ENCODE measurements around the gene STAT1.

STAT1 gene

GRCh38 chr2:191014653-191015020 is 666 bp upstream of the STAT1 start:
- H3K9me3 ChIP-seq (ENCODE audit: low read depth, low read length), result no peaks in the 10 kb centered on the region
- peak overlapping the region; percentile 86 for H3K4me3 ChIP-seq
- TF ChIP-seq EZH2 (IDR thresholded peaks at IDR 0.05), result no peak
- TF ChIP-seq FOXP2 (optimal IDR thresholded peaks at IDR 0.05; ENCODE audit: control extremely low read depth, extremely low read length, insufficient read depth), result no peak
- TF ChIP-seq POLR2AphosphoS5 (IDR thresholded peaks at IDR 0.05; ENCODE audit: borderline replicate concordance, low read depth, low read length), result no peak
- DNase-seq (ENCODE audit: low read depth, low spot score), result no peak
- H3K36me3 ChIP-seq (ENCODE audit: insufficient read depth, low read length), result 0 out of 2 replicates have a peak, but pooled peaks cover 3% of the 10 kb centered on the region
- H3K27ac ChIP-seq, result peak overlapping the region; percentile 74; the same call in 1 of the 2 replicates
- H3K9ac ChIP-seq (ENCODE audit: insufficient read length), result peak overlapping the region; percentile 75

DNA sequence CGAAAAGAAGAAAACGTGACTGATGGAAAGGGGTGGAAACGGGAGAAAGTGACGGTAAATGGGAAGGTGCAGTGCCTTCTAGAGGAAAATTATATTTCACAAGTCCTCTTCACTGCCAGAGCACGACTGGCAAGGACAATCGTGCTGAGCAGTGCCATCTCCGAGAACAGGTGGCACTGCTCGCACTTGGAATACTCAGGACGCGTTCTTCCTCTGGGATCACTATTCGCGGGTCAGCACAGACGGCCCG is 364 bp downstream of the STAT1 start:
- TF ChIP-seq FOXP2 (optimal IDR thresholded peaks at IDR 0.05; ENCODE audit: control extremely low read depth, extremely low read length, insufficient read depth) (no peak), EZH2 (IDR thresholded peaks at IDR 0.05) (no peak), POLR2AphosphoS5 (IDR thresholded peaks at IDR 0.05; ENCODE audit: borderline replicate concordance, low read depth, low read length) (no peak)
- DNase-seq (ENCODE audit: low read depth, low spot score), result no peak
- H3K27ac ChIP-seq, result no peak overlapping the region
- 0 out of 2 replicates have a peak, but pooled peaks cover 5% of the 10 kb centered on the region for H3K36me3 ChIP-seq (ENCODE audit: insufficient read depth, low read length)
- no peaks in the 10 kb centered on the region for H3K9me3 ChIP-seq (ENCODE audit: low read depth, low read length)
- peak overlapping the region; percentile 86 for H3K4me3 ChIP-seq
- peak overlapping the region; percentile 81 for H3K9ac ChIP-seq (ENCODE audit: insufficient read length)

DNA sequence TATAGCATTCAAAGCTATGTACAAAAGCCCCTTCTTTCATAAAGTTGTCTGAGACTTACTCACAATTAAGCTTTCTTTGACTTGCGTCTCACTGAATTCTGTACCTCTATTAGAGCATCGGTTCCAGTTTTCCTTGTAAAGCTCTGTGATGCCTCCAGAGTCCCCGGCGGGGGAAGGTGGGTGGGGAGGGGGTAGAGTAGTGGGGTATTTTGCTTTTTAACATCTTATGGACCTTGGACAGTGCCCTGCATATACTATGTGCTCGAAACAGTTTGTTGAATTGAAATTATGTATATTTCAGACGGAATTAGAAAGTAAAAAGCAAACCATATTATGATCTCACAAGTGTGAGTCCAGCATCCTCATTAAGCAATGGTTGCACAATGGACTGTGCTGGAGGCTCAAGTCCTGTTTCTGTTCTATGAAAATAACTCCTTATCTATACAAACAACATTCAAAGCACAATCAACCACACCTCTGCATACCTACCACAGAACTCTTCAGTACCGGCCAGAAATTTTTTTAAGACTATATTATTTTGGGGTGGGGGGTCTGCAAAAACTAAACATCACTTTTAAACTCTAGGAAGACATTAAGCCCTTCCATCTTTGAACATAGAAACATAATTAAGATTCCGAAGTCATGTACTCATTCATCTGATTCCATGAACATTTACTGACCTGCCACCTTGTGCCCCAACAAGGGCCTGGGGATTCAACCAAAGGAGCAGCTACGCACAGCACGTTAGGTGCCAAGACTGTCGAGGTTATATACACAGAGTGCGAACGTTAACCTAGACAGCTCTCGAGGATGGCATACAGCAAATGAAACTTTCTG is 908 bp downstream of the STAT1 start:
- Histone ChIP-seq H3K27ac (no peak overlapping the region), H3K9ac (ENCODE audit: insufficient read length) (peak overlapping the region; percentile 81), H3K9me3 (ENCODE audit: low read depth, low read length) (no peaks in the 10 kb centered on the region), H3K36me3 (ENCODE audit: insufficient read depth, low read length) (peaks cover 10% of the 10 kb centered on the region; the same call in 1 of the 2 replicates), H3K4me3 (peak overlapping the region; percentile 86)
- TF ChIP-seq FOXP2 (optimal IDR thresholded peaks at IDR 0.05; ENCODE audit: control extremely low read depth, extremely low read length, insufficient read depth), result no peak
- TF ChIP-seq EZH2 (IDR thresholded peaks at IDR 0.05), result no peak
- no peak for TF ChIP-seq POLR2AphosphoS5 (IDR thresholded peaks at IDR 0.05; ENCODE audit: borderline replicate concordance, low read depth, low read length)
- DNase-seq (ENCODE audit: low read depth, low spot score), result no peak

DNA sequence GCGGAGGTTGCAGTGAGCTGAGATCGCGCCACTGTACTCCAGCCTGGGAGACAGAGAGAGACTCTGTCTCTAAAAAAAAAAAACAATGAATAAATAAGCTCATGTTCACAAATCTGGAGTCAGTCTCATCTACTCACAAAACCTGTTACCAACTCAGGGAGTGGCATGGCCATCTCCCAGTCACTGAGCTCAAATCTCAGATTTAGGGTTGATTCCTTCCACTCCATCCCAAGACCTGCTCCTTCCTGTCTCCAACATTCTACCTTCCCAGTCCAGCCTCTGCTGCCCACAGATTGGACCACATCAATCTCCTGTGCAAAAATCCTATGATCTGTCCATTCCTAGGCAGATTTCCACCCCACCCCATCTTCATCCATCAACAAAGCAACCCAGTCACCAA is 1.6 kb downstream of the STAT1 start:
- no peak for DNase-seq (ENCODE audit: low read depth, low spot score)
- no peaks in the 10 kb centered on the region for H3K9me3 ChIP-seq (ENCODE audit: low read depth, low read length)
- H3K27ac ChIP-seq, result no peak overlapping the region
- peaks cover 14% of the 10 kb centered on the region; the same call in 1 of the 2 replicates for H3K36me3 ChIP-seq (ENCODE audit: insufficient read depth, low read length)
- H3K9ac ChIP-seq (ENCODE audit: insufficient read length), result no peak overlapping the region
- TF ChIP-seq EZH2 (IDR thresholded peaks at IDR 0.05) (no peak), POLR2AphosphoS5 (IDR thresholded peaks at IDR 0.05; ENCODE audit: borderline replicate concordance, low read depth, low read length) (no peak), FOXP2 (optimal IDR thresholded peaks at IDR 0.05; ENCODE audit: control extremely low read depth, extremely low read length, insufficient read depth) (no peak)
- no peak overlapping the region for H3K4me3 ChIP-seq

- H3K9ac ChIP-seq (ENCODE audit: insufficient read length), result no peak overlapping the region
- no peak for DNase-seq (ENCODE audit: low read depth, low spot score)
- peaks cover 22% of the 10 kb centered on the region; the same call in 1 of the 2 replicates for H3K36me3 ChIP-seq (ENCODE audit: insufficient read depth, low read length)
- TF ChIP-seq POLR2AphosphoS5 (IDR thresholded peaks at IDR 0.05; ENCODE audit: borderline replicate concordance, low read depth, low read length), result no peak
- H3K9me3 ChIP-seq (ENCODE audit: low read depth, low read length), result no peaks in the 10 kb centered on the region
- no peak overlapping the region for H3K4me3 ChIP-seq
- H3K27ac ChIP-seq, result no peak overlapping the region
Observed at GRCh38 chr2:191010887-191011885, 2.8 kb downstream of the STAT1 start.

GRCh38 chr2:191009541-191010374 is 4.2 kb downstream of the STAT1 start:
- Histone ChIP-seq H3K4me3 (no peak overlapping the region), H3K9ac (ENCODE audit: insufficient read length) (no peak overlapping the region), H3K9me3 (ENCODE audit: low read depth, low read length) (no peaks in the 10 kb centered on the region), H3K27ac (no peak overlapping the region), H3K36me3 (ENCODE audit: insufficient read depth, low read length) (peaks cover 36% of the 10 kb centered on the region)
- DNase-seq (ENCODE audit: low read depth, low spot score), result no peak
- TF ChIP-seq POLR2AphosphoS5 (IDR thresholded peaks at IDR 0.05; ENCODE audit: borderline replicate concordance, low read depth, low read length) (no peak), FOXP2 (optimal IDR thresholded peaks at IDR 0.05; ENCODE audit: control extremely low read depth, extremely low read length, insufficient read depth) (no peak), EZH2 (IDR thresholded peaks at IDR 0.05) (no peak)

GRCh38 chr2:191008286-191008685 is 5.7 kb downstream of the STAT1 start:
- Histone ChIP-seq H3K9ac (ENCODE audit: insufficient read length) (no peak overlapping the region), H3K9me3 (ENCODE audit: low read depth, low read length) (no peaks in the 10 kb centered on the region), H3K4me3 (no peak overlapping the region), H3K27ac (no peak overlapping the region), H3K36me3 (ENCODE audit: insufficient read depth, low read length) (peaks cover 50% of the 10 kb centered on the region)
- no peak for DNase-seq (ENCODE audit: low read depth, low spot score)
- TF ChIP-seq POLR2AphosphoS5 (IDR thresholded peaks at IDR 0.05; ENCODE audit: borderline replicate concordance, low read depth, low read length) (no peak), FOXP2 (optimal IDR thresholded peaks at IDR 0.05; ENCODE audit: control extremely low read depth, extremely low read length, insufficient read depth) (no peak), EZH2 (IDR thresholded peaks at IDR 0.05) (no peak)
